HuH-7.5 (cell line): ENCODE data around the gene TGFBR3.

Experiments
- DNase-seq: peaks from one replicate; pipeline ENCODE4 v3.0.0; 2011; ENCODE audit warnings: low spot score

TGFBR3 gene

GRCh38 chr1:91732291-91733107, 153.5 kb downstream of the TGFBR3 start:
- DNase-seq = no peak

- DNase-seq = no peak
These were observed 154.1 kb downstream of the TGFBR3 start for GRCh38 chr1:91731815-91732214.

GRCh38 chr1:91730801-91731732, 154.9 kb downstream of the TGFBR3 start:
- no peak for DNase-seq

- DNase-seq = no peak
These were observed 156.2 kb downstream of the TGFBR3 start for GRCh38 chr1:91729621-91730358.

- DNase-seq = no peak
These were observed 158.2 kb downstream of the TGFBR3 start for GRCh38 chr1:91727763-91728162.

GRCh38 chr1:91725989-91726721, 159.8 kb downstream of the TGFBR3 start:
- no peak for DNase-seq

GRCh38 chr1:91725618-91725988, 160.3 kb downstream of the TGFBR3 start:
- no peak for DNase-seq

- no peak for DNase-seq
These were observed 161.3 kb downstream of the TGFBR3 start for GRCh38 chr1:91724644-91725043.

- DNase-seq = no peak
These were observed 161.7 kb downstream of the TGFBR3 start for GRCh38 chr1:91724231-91724630.

- DNase-seq = no peak
These were observed 165.9 kb downstream of the TGFBR3 start for GRCh38 chr1:91720044-91720443.

GRCh38 chr1:91718877-91719276, 167.1 kb downstream of the TGFBR3 start:
- no peak for DNase-seq

GRCh38 chr1:91718368-91718767, 167.6 kb downstream of the TGFBR3 start:
- DNase-seq = no peak

- no peak for DNase-seq
These were observed 168.1 kb downstream of the TGFBR3 start for GRCh38 chr1:91717839-91718238.

GRCh38 chr1:91716339-91716738, 169.6 kb downstream of the TGFBR3 start:
- DNase-seq = no peak

- DNase-seq = no peak
These were observed 170.4 kb downstream of the TGFBR3 start for GRCh38 chr1:91715416-91716000.

- no peak for DNase-seq
These were observed 171.0 kb downstream of the TGFBR3 start for GRCh38 chr1:91714867-91715381.

GRCh38 chr1:91712981-91713841, 172.7 kb downstream of the TGFBR3 start:
- DNase-seq = no peak

GRCh38 chr1:91712393-91712792, 173.6 kb downstream of the TGFBR3 start:
- DNase-seq = no peak

GRCh38 chr1:91711504-91712247, 174.3 kb downstream of the TGFBR3 start:
- no peak for DNase-seq
